Chondrocyte (in vitro differentiated cells): ENCODE data around the gene IL17RB. TPM values are rescaled to one million over a fixed set of nuclear protein-coding genes. Genes with fewer than 3 reads are reported as not detected.
A peak's percentile ranks its signal among the peaks of the same experiment; 100 is the strongest.

Experiments used
- DNase-seq: peaks from one replicate; pipeline ENCODE4 v3.0.0; 2021; ENCODE audit warnings: mixed read lengths, low spot score
- H3K27ac Mint-ChIP-seq: one replicate; pipeline ENCODE4 v1.8.0; 2021; ENCODE audit warnings: mild to moderate bottlenecking, moderate library complexity, mixed read lengths; ENCODE audit not compliant: unreplicated experiment
- H3K27me3 Mint-ChIP-seq: 2 replicates; pipeline ENCODE4 v1.8.0; 2021; ENCODE audit warnings: low read depth, mixed read lengths
- H3K36me3 Mint-ChIP-seq: 2 replicates; pipeline ENCODE4 v1.8.0; 2021; ENCODE audit warnings: low read depth, mixed read lengths
- H3K4me1 Mint-ChIP-seq: 2 replicates; pipeline ENCODE4 v1.8.0; 2021; ENCODE audit warnings: low read depth, mild to moderate bottlenecking, mixed read lengths
- H3K4me3 Mint-ChIP-seq: one replicate; pipeline ENCODE4 v1.8.0; 2021; ENCODE audit warnings: mild to moderate bottlenecking, moderate library complexity, mixed read lengths; ENCODE audit not compliant: unreplicated experiment
- H3K9me3 Mint-ChIP-seq: 2 replicates; pipeline ENCODE4 v1.8.0; 2021; ENCODE audit warnings: low read depth, mixed read lengths
- CTCF ChIP-seq: fragments of 200-600 bp; sonication (generic); IDR thresholded peaks from 2 replicates; pipeline ENCODE4 v1.5.0; 2021; ENCODE audit warnings: antibody characterized with exemption, mild to moderate bottlenecking, moderate library complexity
- total RNA-seq: library from RNA; stranded (reverse); gene quantifications from 3 replicates; pipeline ENCODE4 v1.2.1, GENCODE V29; 2021

Gene IL17RB
- total RNA-seq, 1 donor from 2014 or later = 0.22 TPM

DNA sequence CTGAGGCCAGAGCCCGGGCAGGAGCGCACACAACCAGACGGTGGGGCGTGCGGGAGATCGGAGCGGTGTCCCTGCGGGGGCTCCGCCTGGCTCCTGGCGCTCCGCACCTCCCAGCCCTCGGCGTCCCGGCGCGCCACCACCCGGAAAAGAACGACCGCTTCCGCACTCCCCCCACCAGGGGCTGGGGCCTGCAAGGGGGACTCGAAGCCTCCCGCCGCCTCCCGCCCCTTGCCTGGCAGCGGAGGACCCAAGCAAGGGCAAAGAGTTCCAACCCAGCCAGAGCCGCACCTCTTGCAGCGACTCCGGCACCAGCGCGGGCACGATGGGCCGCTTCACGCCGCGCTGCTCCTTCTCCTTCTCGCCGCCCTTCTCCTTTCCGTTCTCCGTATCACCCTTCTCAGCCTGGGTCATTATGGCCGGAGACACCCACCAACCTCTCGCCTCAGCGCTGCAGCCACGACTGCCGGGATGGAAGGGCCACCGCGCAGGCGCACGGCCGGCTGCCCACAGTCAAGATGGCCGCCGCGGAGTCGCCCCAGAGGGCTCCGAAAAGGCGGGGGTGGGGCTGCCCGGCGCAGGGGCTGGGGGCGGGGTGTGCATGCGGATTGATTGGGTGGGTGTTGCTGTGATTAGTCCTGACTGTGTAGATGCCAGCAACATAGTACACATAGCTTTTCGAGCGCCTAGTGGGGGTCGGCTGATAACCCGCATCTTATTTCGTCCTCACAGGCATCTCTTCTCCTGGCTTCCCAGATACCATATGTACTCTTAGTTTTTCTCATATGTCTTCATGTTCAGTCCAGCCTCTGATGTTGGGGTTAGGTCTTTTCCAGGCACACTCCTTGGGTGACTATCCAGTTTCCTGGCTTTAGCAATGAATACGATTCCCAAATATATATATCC is 35.6 kb downstream of the IL17RB start, which contains the start of gene ACTR8:
TSS of gene ACTR8 (minus strand) at position 462 of the 903 bp plus-strand sequence. CDS start at position 411, 51 bp downstream.
- TF ChIP-seq CTCF = peak; percentile 62
- no peaks in the 10 kb centered on the region for H3K9me3 Mint-ChIP-seq
- peak within 1 kb of the TSS; percentile 97 for H3K4me3 Mint-ChIP-seq
- peak within 1 kb of the TSS; percentile 93 for H3K27ac Mint-ChIP-seq
- H3K36me3 Mint-ChIP-seq = peaks cover 16% of the 10 kb centered on the region
- peak; percentile 94 for DNase-seq
- no peaks in the 10 kb centered on the region for H3K27me3 Mint-ChIP-seq
- peaks cover 23% of the 10 kb centered on the region for H3K4me1 Mint-ChIP-seq

DNA sequence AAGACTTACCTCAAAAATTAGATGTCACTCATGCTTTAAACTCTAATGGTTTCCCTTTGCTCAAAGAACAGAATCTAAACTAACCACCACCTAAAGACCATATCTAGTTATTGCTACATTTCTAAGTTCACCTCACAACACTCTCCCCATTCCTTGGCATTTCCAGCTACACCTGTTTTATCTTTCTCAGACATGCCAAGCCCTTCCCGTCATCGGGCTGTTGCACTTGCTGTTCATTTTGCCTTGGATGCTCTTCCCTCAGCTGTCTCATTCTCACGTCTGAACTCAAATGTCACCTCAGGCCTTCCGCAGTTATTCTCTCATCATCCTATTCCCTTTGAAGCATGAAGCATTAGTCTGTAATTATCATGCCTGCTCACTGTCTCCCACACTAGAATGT is 36.6 kb downstream of the IL17RB start:
- no peak for TF ChIP-seq CTCF
- Mint-ChIP-seq H3K9me3 (no peaks in the 10 kb centered on the region), H3K36me3 (peaks cover 14% of the 10 kb centered on the region), H3K4me1 (peaks cover 23% of the 10 kb centered on the region), H3K27me3 (no peaks in the 10 kb centered on the region), H3K4me3 (no peak overlapping the region), H3K27ac (no peak overlapping the region)
- no peak for DNase-seq

- no peaks in the 10 kb centered on the region for H3K9me3 Mint-ChIP-seq
- peaks cover 10% of the 10 kb centered on the region for H3K36me3 Mint-ChIP-seq
- no peak overlapping the region for H3K4me3 Mint-ChIP-seq
- TF ChIP-seq CTCF = no peak
- H3K4me1 Mint-ChIP-seq = peaks cover 32% of the 10 kb centered on the region
- H3K27me3 Mint-ChIP-seq = no peaks in the 10 kb centered on the region
- no peak overlapping the region for H3K27ac Mint-ChIP-seq
- DNase-seq = no peak
These were observed 38.3 kb downstream of the IL17RB start for GRCh38 chr3:53884623-53885022.

DNA sequence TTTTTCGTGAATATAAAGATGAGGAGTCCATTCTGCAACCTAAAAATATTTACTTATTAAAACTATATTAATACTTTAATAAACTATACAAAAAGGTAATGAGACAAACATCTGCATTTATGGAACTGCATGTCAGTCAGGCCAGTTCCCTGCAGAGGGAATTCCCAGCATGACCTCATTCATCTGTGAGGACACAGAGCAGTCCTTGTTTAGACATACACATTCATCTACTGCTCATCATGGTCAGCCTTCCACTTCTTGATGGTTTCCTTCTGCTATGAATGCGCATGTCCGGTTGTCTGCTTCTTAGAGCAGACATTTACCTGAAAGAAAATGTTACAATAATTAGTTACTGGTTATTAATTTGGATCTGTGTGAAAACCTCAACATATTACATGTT is 38.9 kb downstream of the IL17RB start:
- no peaks in the 10 kb centered on the region for H3K9me3 Mint-ChIP-seq
- H3K4me3 Mint-ChIP-seq = no peak overlapping the region
- TF ChIP-seq CTCF = no peak
- no peaks in the 10 kb centered on the region for H3K27me3 Mint-ChIP-seq
- peaks cover 32% of the 10 kb centered on the region for H3K4me1 Mint-ChIP-seq
- DNase-seq = no peak
- peaks cover 5% of the 10 kb centered on the region for H3K36me3 Mint-ChIP-seq
- no peak overlapping the region for H3K27ac Mint-ChIP-seq

DNA sequence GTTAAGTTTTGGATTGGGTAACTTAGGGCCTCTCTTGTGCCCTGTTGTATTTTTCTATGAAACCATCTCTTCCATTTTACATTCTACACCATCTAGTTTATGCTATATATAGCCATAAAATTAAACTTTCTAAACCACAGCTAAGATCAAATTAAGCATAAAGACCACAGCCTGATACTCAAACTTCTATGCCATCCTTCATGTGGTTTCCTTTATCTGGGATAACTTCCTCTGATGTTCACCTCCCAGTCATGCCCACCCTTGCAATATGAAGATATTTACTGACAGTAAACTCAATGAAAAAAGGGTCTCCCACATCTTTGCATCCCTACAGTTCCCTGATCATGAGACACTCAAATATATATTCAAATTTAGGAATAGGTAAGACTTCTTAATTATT is 41.1 kb downstream of the IL17RB start:
- H3K4me1 Mint-ChIP-seq = peaks cover 34% of the 10 kb centered on the region
- no peak overlapping the region for H3K27ac Mint-ChIP-seq
- no peak for DNase-seq
- no peak for TF ChIP-seq CTCF
- no peak overlapping the region for H3K4me3 Mint-ChIP-seq
- peaks cover 2% of the 10 kb centered on the region for H3K9me3 Mint-ChIP-seq
- no peaks in the 10 kb centered on the region for H3K27me3 Mint-ChIP-seq
- H3K36me3 Mint-ChIP-seq = peaks cover 5% of the 10 kb centered on the region
